Measurements from ENCODE around the gene FOXP4. TPM values are rescaled to one million over a fixed set of nuclear protein-coding genes. Genes with fewer than 3 reads are reported as not detected.

The FOXP4 gene
- total and polyA plus RNA-seq, 2 donors (not counting 1 experiment from before 2014, with no cell fraction given) = 0.81 to 1.8 TPM

- H3K9ac ChIP-seq (ENCODE audit: insufficient read depth, low read length) = no peak overlapping the region
- no peak overlapping the region for H3K27ac ChIP-seq (ENCODE audit: insufficient read depth, low read length)
- DNase-seq (ENCODE audit: low read depth in 2 of 2) = no peak
- no peak overlapping the region for H3K4me3 ChIP-seq (replicated peaks in 1 of 4; ENCODE audit: control extremely low read depth in 1 of 4, insufficient read depth in 1 of 4, low read depth in 3 of 4, low read length in 4 of 4)
- H3K4me1 ChIP-seq (ENCODE audit: control insufficient read depth, extremely low read depth, insufficient read depth, low read length) = no peaks in the 10 kb centered on the region
- H3K27me3 ChIP-seq (ENCODE audit: control insufficient read depth, insufficient read depth, low read length) = no peaks in the 10 kb centered on the region
- no peaks in the 10 kb centered on the region for H4K20me1 ChIP-seq (ENCODE audit: control insufficient read depth, extremely low read depth, insufficient read depth, low read length)
- TF ChIP-seq CTCF (conservative IDR thresholded peaks at IDR 0.05 in 1 of 2, IDR thresholded peaks at IDR 0.05 in 1 of 2; ENCODE audit: low read depth in 1 of 2, low read length in 2 of 2) (no peak), EZH2 (IDR thresholded peaks at IDR 0.05; ENCODE audit: low read length, missing control alignments) (no peak)
- no peak overlapping the region for H3K4me2 ChIP-seq (ENCODE audit: extremely low read depth, insufficient read depth, low read length)
- no peak overlapping the region for H2AFZ ChIP-seq (ENCODE audit: low read length)
- no peaks in the 10 kb centered on the region for H3K9me3 ChIP-seq (ENCODE audit: control insufficient read depth, insufficient read depth, low read depth, low read length)
- no peaks in the 10 kb centered on the region for H3K79me2 ChIP-seq (ENCODE audit: control insufficient read depth, insufficient read depth, low read length)
- no peaks in the 10 kb centered on the region for H3K36me3 ChIP-seq (ENCODE audit: control insufficient read depth, insufficient read depth, low read length)
These were observed 20.8 kb downstream of the FOXP4 start for GRCh38 chr6:41566961-41567360.

GRCh38 chr6:41567684-41568083 lies 21.5 kb downstream of the FOXP4 start:
- H2AFZ ChIP-seq (ENCODE audit: low read length) = no peak overlapping the region
- H3K27me3 ChIP-seq (ENCODE audit: control insufficient read depth, insufficient read depth, low read length) = no peaks in the 10 kb centered on the region
- no peak overlapping the region for H3K4me2 ChIP-seq (ENCODE audit: extremely low read depth, insufficient read depth, low read length)
- no peaks in the 10 kb centered on the region for H3K36me3 ChIP-seq (ENCODE audit: control insufficient read depth, insufficient read depth, low read length)
- no peak overlapping the region for H3K4me3 ChIP-seq (replicated peaks in 1 of 4; ENCODE audit: control extremely low read depth in 1 of 4, insufficient read depth in 1 of 4, low read depth in 3 of 4, low read length in 4 of 4)
- DNase-seq (ENCODE audit: low read depth in 2 of 2) = no peak
- H3K27ac ChIP-seq (ENCODE audit: insufficient read depth, low read length) = no peak overlapping the region
- H3K9me3 ChIP-seq (ENCODE audit: control insufficient read depth, insufficient read depth, low read depth, low read length) = no peaks in the 10 kb centered on the region
- no peaks in the 10 kb centered on the region for H3K79me2 ChIP-seq (ENCODE audit: control insufficient read depth, insufficient read depth, low read length)
- H3K4me1 ChIP-seq (ENCODE audit: control insufficient read depth, extremely low read depth, insufficient read depth, low read length) = no peaks in the 10 kb centered on the region
- no peak for TF ChIP-seq CTCF (conservative IDR thresholded peaks at IDR 0.05 in 1 of 2, IDR thresholded peaks at IDR 0.05 in 1 of 2; ENCODE audit: low read depth in 1 of 2, low read length in 2 of 2)
- no peak overlapping the region for H3K9ac ChIP-seq (ENCODE audit: insufficient read depth, low read length)
- no peaks in the 10 kb centered on the region for H4K20me1 ChIP-seq (ENCODE audit: control insufficient read depth, extremely low read depth, insufficient read depth, low read length)

GRCh38 chr6:41568202-41568584 lies 22.0 kb downstream of the FOXP4 start:
- no peak overlapping the region for H3K4me2 ChIP-seq (ENCODE audit: extremely low read depth, insufficient read depth, low read length)
- DNase-seq (ENCODE audit: low read depth in 2 of 2) = no peak
- TF ChIP-seq EZH2 (IDR thresholded peaks at IDR 0.05; ENCODE audit: low read length, missing control alignments) = no peak
- TF ChIP-seq CTCF (conservative IDR thresholded peaks at IDR 0.05 in 1 of 2, IDR thresholded peaks at IDR 0.05 in 1 of 2; ENCODE audit: low read depth in 1 of 2, low read length in 2 of 2) = no peak
- no peaks in the 10 kb centered on the region for H3K79me2 ChIP-seq (ENCODE audit: control insufficient read depth, insufficient read depth, low read length)
- no peaks in the 10 kb centered on the region for H3K27me3 ChIP-seq (ENCODE audit: control insufficient read depth, insufficient read depth, low read length)
- H3K27ac ChIP-seq (ENCODE audit: insufficient read depth, low read length) = no peak overlapping the region
- H2AFZ ChIP-seq (ENCODE audit: low read length) = no peak overlapping the region
- no peaks in the 10 kb centered on the region for H4K20me1 ChIP-seq (ENCODE audit: control insufficient read depth, extremely low read depth, insufficient read depth, low read length)
- no peaks in the 10 kb centered on the region for H3K36me3 ChIP-seq (ENCODE audit: control insufficient read depth, insufficient read depth, low read length)
- H3K9me3 ChIP-seq (ENCODE audit: control insufficient read depth, insufficient read depth, low read depth, low read length) = no peaks in the 10 kb centered on the region
- H3K4me1 ChIP-seq (ENCODE audit: control insufficient read depth, extremely low read depth, insufficient read depth, low read length) = no peaks in the 10 kb centered on the region
- H3K4me3 ChIP-seq (replicated peaks in 1 of 4; ENCODE audit: control extremely low read depth in 1 of 4, insufficient read depth in 1 of 4, low read depth in 3 of 4, low read length in 4 of 4) = no peak overlapping the region
- H3K9ac ChIP-seq (ENCODE audit: insufficient read depth, low read length) = no peak overlapping the region

All from fibroblast of lung (primary cell).